HCT116 (cell line): ENCODE measurements around the gene CDC42BPA. TPM values are rescaled to one million over a fixed set of nuclear protein-coding genes. Genes with fewer than 3 reads are reported as not detected.

Experiments used
- ATAC-seq: fragments of 200-7000 bp; cut with Tn5 transposase; 2 replicates; pipeline ENCODE4 v1.9.1; 2020; ENCODE audit warnings: mild to moderate bottlenecking, moderate library complexity
- BruUV-seq: library from RNA; stranded (reverse); fragments of 400-500 nt; replicated peaks from 2 replicates; lab custom pipeline; 2021; lab: Mats Ljungman, UMichigan
- CTCF ChIA-PET: fragments of 300-600 bp; sonication (Branson Sonifier 250); formaldehyde crosslinking; loops from one replicate; lab custom pipeline; 2021; ENCODE audit warnings: antibody characterized with exemption; lab: Charles Lee
- POLR2A ChIA-PET: fragments of 300-600, 350-600 bp; sonication (Branson Sonifier 250); formaldehyde crosslinking; loops from one replicate; lab custom pipeline; 2021; ENCODE audit warnings: antibody characterized with exemption; lab: Charles Lee
- RAD21 ChIA-PET, 2 experiments: fragments of 300-600 bp; sonication (Branson Sonifier 250); formaldehyde crosslinking; loops; one replicate each; lab custom pipeline; 2023; ENCODE audit warnings: low total read pairs in 2 of 2; ENCODE audit not compliant: uncharacterized antibody in 2 of 2, unreplicated experiment in 2 of 2, low non-redundant PET in 1 of 2; lab: Charles Lee
- DNase-seq: peaks from one replicate; pipeline ENCODE4 v3.0.0-alpha.2; 2010; ENCODE audit warnings: low read depth, low spot score
- H2AFZ ChIP-seq: fragments of 200-600 bp; shearing (Covaris generic), sonication (generic); 2 replicates; pipeline ENCODE4 v1.6.1; 2017; ENCODE audit warnings: low read depth, mixed run types, mixed read lengths, antibody characterized with exemption, low read length; ENCODE audit not compliant: poor library complexity, severe bottlenecking
- H3K27ac ChIP-seq: 2 replicates; pipeline ENCODE4 v1.5.1; 2012; ENCODE audit warnings: low read depth, low read length
- H3K27me3 ChIP-seq: fragments of 200-600 bp; sonication (generic); 2 replicates; pipeline ENCODE4 v1.6.1; 2016; ENCODE audit warnings: mixed run types, low read length, mixed read lengths; ENCODE audit not compliant: insufficient read depth
- H3K36me3 ChIP-seq, 2 experiments: fragments of 200-500 bp in 1 of 2; fragments of 200-600 bp in 1 of 2; sonication (Bioruptor generic) in 1 of 2; sonication (generic) in 1 of 2; 2 replicates each; pipeline versions ENCODE4 v1.5.1 to v1.6.1; 2014 to 2016; ENCODE audit warnings: low read length in 2 of 2, inconsistent platforms in 1 of 2, mixed read lengths in 1 of 2, mixed run types in 1 of 2; ENCODE audit not compliant: insufficient read depth in 2 of 2, control insufficient read depth in 1 of 2
- H3K4me1 ChIP-seq, 2 experiments: fragments of 200-600 bp in 1 of 2; sonication (generic) in 1 of 2; 2 replicates each; pipeline versions ENCODE4 v1.5.1 to v1.6.1; 2012 to 2017; ENCODE audit warnings: low read length in 2 of 2, inconsistent platforms in 1 of 2, mild to moderate bottlenecking in 1 of 2, mixed read lengths in 1 of 2, mixed run types in 1 of 2, moderate library complexity in 1 of 2; ENCODE audit not compliant: insufficient read depth in 2 of 2, control insufficient read depth in 1 of 2
- H3K4me2 ChIP-seq: fragments of 200-600 bp; sonication (generic); 2 replicates; pipeline ENCODE4 v1.6.1; 2017; ENCODE audit warnings: mixed run types, low read length, mixed read lengths
- H3K4me3 ChIP-seq, 2 experiments: fragments of 200-600 bp in 1 of 2; sonication (generic) in 1 of 2; replicated peaks in 1 of 2; 2 replicates each; pipeline ENCODE4 v1.5.1; 2011 to 2016; ENCODE audit warnings: low read length in 2 of 2, control low read depth in 1 of 2, low read depth in 1 of 2, mild to moderate bottlenecking in 1 of 2, mixed read lengths in 1 of 2, mixed run types in 1 of 2
- H3K79me2 ChIP-seq: fragments of 200-600 bp; sonication (generic); 2 replicates; pipeline ENCODE4 v1.6.1; 2017; ENCODE audit warnings: mild to moderate bottlenecking, mixed run types, low read length, moderate library complexity, mixed read lengths; ENCODE audit not compliant: insufficient read depth
- H3K9ac ChIP-seq: fragments of 200-600 bp; sonication (generic); 2 replicates; pipeline ENCODE4 v1.6.1; 2016; ENCODE audit warnings: low read length, mixed read lengths
- H3K9me2 ChIP-seq: fragments of 200-600 bp; sonication (generic), shearing (Covaris generic); 2 replicates; pipeline ENCODE4 v1.6.1; 2017; ENCODE audit warnings: mixed run types, mild to moderate bottlenecking, moderate library complexity; ENCODE audit not compliant: insufficient read depth
- H3K9me3 ChIP-seq, 2 experiments: fragments of 200-500 bp in 1 of 2; fragments of 200-600 bp in 1 of 2; sonication (Bioruptor generic) in 1 of 2; sonication (generic) in 1 of 2; 2 replicates each; pipeline ENCODE4 v1.6.1; 2014 to 2017; ENCODE audit warnings: low read length in 2 of 2, mixed read lengths in 2 of 2, inconsistent platforms in 1 of 2, low read depth in 1 of 2, mild to moderate bottlenecking in 1 of 2, mixed run types in 1 of 2, moderate library complexity in 1 of 2; ENCODE audit not compliant: control insufficient read depth in 1 of 2, insufficient read depth in 1 of 2
- H4K20me1 ChIP-seq: fragments of 200-600 bp; sonication (generic), shearing (Covaris generic); 2 replicates; pipeline ENCODE4 v1.6.1; 2017; ENCODE audit warnings: mixed run types, mild to moderate bottlenecking, moderate library complexity; ENCODE audit not compliant: insufficient read depth
- ATF3 ChIP-seq: IDR thresholded peaks from 2 replicates; pipeline ENCODE4 v1.6.1; 2012
- CBX3 ChIP-seq: IDR thresholded peaks from 2 replicates; pipeline ENCODE4 v1.6.1; 2012; ENCODE audit warnings: low read depth
- EGR1 ChIP-seq: IDR thresholded peaks from 2 replicates; pipeline ENCODE4 v1.6.1; 2012; ENCODE audit warnings: low read depth
- EZH2 ChIP-seq: fragments of 200-600 bp; sonication (generic); IDR thresholded peaks from 2 replicates; pipeline ENCODE4 v1.6.1; 2017; ENCODE audit warnings: antibody characterized with exemption, mixed run types
- EZH2phosphoT487 ChIP-seq: fragments of 200-600 bp; IDR thresholded peaks from 2 replicates; pipeline ENCODE4 v1.6.1; 2018; ENCODE audit warnings: antibody characterized with exemption, borderline replicate concordance
- JUND ChIP-seq: IDR thresholded peaks from 2 replicates; pipeline ENCODE4 v1.6.1; 2012
- MAX ChIP-seq: IDR thresholded peaks from 2 replicates; pipeline ENCODE4 v1.6.1; 2012
- REST ChIP-seq: IDR thresholded peaks from 2 replicates; pipeline ENCODE4 v1.6.1; 2012; ENCODE audit warnings: low read depth
- SIN3A ChIP-seq: IDR thresholded peaks from 2 replicates; pipeline ENCODE4 v1.6.1; 2012; ENCODE audit warnings: low read depth
- TCF7L2 ChIP-seq: IDR thresholded peaks from 2 replicates; pipeline ENCODE4 v1.7.0; 2011; ENCODE audit warnings: borderline replicate concordance, inconsistent platforms; ENCODE audit not compliant: insufficient read depth, insufficient read length; ENCODE audit errors: extremely low read depth
- ZNF274 ChIP-seq: fragments of 200-500 bp; sonication (Bioruptor generic); IDR thresholded peaks from 2 replicates; pipeline ENCODE4 v1.6.1; 2014; ENCODE audit warnings: mild to moderate bottlenecking, low read depth, low read length, inconsistent platforms
- intact Hi-C: fragments of 100-400 bp; cut with micrococcal nuclease; formaldehyde crosslinking; loops from 2 replicates; pipeline ENCODE4 v1.10.0; 2022
- total RNA-seq: library from RNA; stranded (reverse); gene quantifications from one replicate; pipeline ENCODE4 v1.2.1, GENCODE V29; 2021; ENCODE audit not compliant: unreplicated experiment

Gene CDC42BPA
- total RNA-seq, 1 experiment from 2014 or later: 44.0 TPM

- TF ChIP-seq MAX: no peak
- no peak for TF ChIP-seq EZH2
- no peak for TF ChIP-seq REST
- no peak for TF ChIP-seq ATF3
- TF ChIP-seq JUND: no peak
- no peak for TF ChIP-seq SIN3A
- no peak for TF ChIP-seq EZH2phosphoT487
- TF ChIP-seq EGR1: no peak
Observed at GRCh38 chr1:227314014-227314848, 4.1 kb downstream of the CDC42BPA start (continued).

GRCh38 chr1:227312361-227313025, 5.8 kb downstream of the CDC42BPA start:
- no peaks in the 10 kb centered on the region for H3K27me3 ChIP-seq
- intact Hi-C loops: no loop called here
- H3K4me2 ChIP-seq: no peak overlapping the region
- TF ChIP-seq ZNF274 (no peak), EZH2 (no peak), JUND (no peak), CBX3 (no peak), TCF7L2 (no peak), EZH2phosphoT487 (no peak)
- no peaks in the 10 kb centered on the region for H3K9me3 ChIP-seq
- DNase-seq (no peak), ATAC-seq (no peak)
- RAD21 ChIA-PET: no interaction called here
- peaks cover 4% of the 10 kb centered on the region; the same call in 1 of the 2 replicates for H4K20me1 ChIP-seq
- no peaks in the 10 kb centered on the region for H3K9me2 ChIP-seq
- CTCF ChIA-PET: no interaction called here
- POLR2A ChIA-PET: no interaction called here
- H2AFZ ChIP-seq: no peak overlapping the region
- no TSS peak for BruUV-seq
- no peak overlapping the region for H3K4me3 ChIP-seq
- H3K4me1 ChIP-seq: peaks cover 7 to 27% of the 10 kb centered on the region in 2 experiments
- H3K36me3 ChIP-seq: no peaks in the 10 kb centered on the region
- H3K79me2 ChIP-seq: peaks cover 100% of the 10 kb centered on the region
- H3K27ac ChIP-seq: no peak overlapping the region
- no peak overlapping the region for H3K9ac ChIP-seq
